ENCODE data around the gene RIMS1.

- TF ChIP-seq CTCF (IDR thresholded peaks at IDR 0.05) (no peak), POLR2A (IDR thresholded peaks at IDR 0.05) (no peak)
These were observed 153.8 kb downstream of the RIMS1 start for GRCh38 chr6:72040111-72040510.
